CD4-positive, alpha-beta T cell treated with Interferon alpha-2 for 1 hour (primary cell): ENCODE measurements around the gene STAM.
"Not testable (repeated sequence)": the region's sequence is repeated elsewhere in the genome, so short reads cannot be mapped to it uniquely, and the experiment has no call there.

ENCODE experiments used
- DNase-seq, 2 donors: peaks; one replicate each; pipeline ENCODE4 v3.0.0-alpha.2; 2020 to 2022

Gene STAM

GRCh38 chr10:17643755-17644484, at the start of gene STAM:
TSS of gene STAM (plus strand) at chr10:17644151. CDS start at chr10:17644340, 189 bp downstream.
- DNase-seq = peak; percentile 91 to 94

- DNase-seq = no peak
Observed at GRCh38 chr10:17597386-17597785, 46.6 kb upstream of the STAM start.

- peak; percentile 15 to 26 for DNase-seq
Observed at GRCh38 chr10:17599089-17599488, 44.9 kb upstream of the STAM start.

GRCh38 chr10:17605936-17606335, 38.0 kb upstream of the STAM start:
- no peak for DNase-seq

- no peak for DNase-seq
Observed at GRCh38 chr10:17606547-17607040, 37.4 kb upstream of the STAM start.

- DNase-seq = no peak
Observed at GRCh38 chr10:17607060-17607459, 36.9 kb upstream of the STAM start.

- peak; percentile 8 to 68 for DNase-seq
Observed at GRCh38 chr10:17607603-17608332, 36.2 kb upstream of the STAM start.

- no peak for DNase-seq
Observed at GRCh38 chr10:17609523-17610079, 34.4 kb upstream of the STAM start.

GRCh38 chr10:17616403-17617030, 27.4 kb upstream of the STAM start:
- peak; percentile 3 to 28 for DNase-seq

- peak; percentile 25 to 67 for DNase-seq
Observed at GRCh38 chr10:17617031-17617911, 26.7 kb upstream of the STAM start, which contains the start of gene HACD1. TSS of gene HACD1 (minus strand) at chr10:17617374. CDS start at chr10:17617339, 35 bp downstream.

- DNase-seq = no peak
Observed at GRCh38 chr10:17622061-17622460, 21.9 kb upstream of the STAM start.

GRCh38 chr10:17624996-17625395, 19.0 kb upstream of the STAM start:
- no peak for DNase-seq

- no peak for DNase-seq
Observed at GRCh38 chr10:17626656-17627055, 17.3 kb upstream of the STAM start.

GRCh38 chr10:17632590-17632989, 11.4 kb upstream of the STAM start:
- not testable (repeated sequence) for DNase-seq

GRCh38 chr10:17633353-17633752, 10.6 kb upstream of the STAM start:
- DNase-seq = no peak

GRCh38 chr10:17637869-17638268, 6.1 kb upstream of the STAM start:
- DNase-seq = no peak

- no peak for DNase-seq
Observed at GRCh38 chr10:17640331-17640816, 3.6 kb upstream of the STAM start.

- no peak for DNase-seq
Observed at GRCh38 chr10:17643339-17643754, 604 bp upstream of the STAM start.

- no peak for DNase-seq
Observed at GRCh38 chr10:17644485-17644943, 563 bp downstream of the STAM start.

GRCh38 chr10:17645621-17646345, 1.8 kb downstream of the STAM start:
- DNase-seq = peak in 1 of 2 donors; percentile 45

GRCh38 chr10:17647326-17647725, 3.4 kb downstream of the STAM start:
- DNase-seq = no peak
